Measurements from ENCODE around the gene MDH1.
"Not testable (repeated sequence)": the region's sequence is repeated elsewhere in the genome, so short reads cannot be mapped to it uniquely, and the experiment has no call there.

Gene MDH1

GRCh38 chr2:63588385-63589147, at the start of gene MDH1, which contains the start of gene WDPCP:
TSS of gene MDH1 (plus strand) at chr2:63588963. CDS start at chr2:63589044, 81 bp downstream.
TSS of gene WDPCP (minus strand) at chr2:63588477. CDS start at chr2:63588271, 206 bp downstream.
- DNase-seq, result peak; percentile 93

DNA sequence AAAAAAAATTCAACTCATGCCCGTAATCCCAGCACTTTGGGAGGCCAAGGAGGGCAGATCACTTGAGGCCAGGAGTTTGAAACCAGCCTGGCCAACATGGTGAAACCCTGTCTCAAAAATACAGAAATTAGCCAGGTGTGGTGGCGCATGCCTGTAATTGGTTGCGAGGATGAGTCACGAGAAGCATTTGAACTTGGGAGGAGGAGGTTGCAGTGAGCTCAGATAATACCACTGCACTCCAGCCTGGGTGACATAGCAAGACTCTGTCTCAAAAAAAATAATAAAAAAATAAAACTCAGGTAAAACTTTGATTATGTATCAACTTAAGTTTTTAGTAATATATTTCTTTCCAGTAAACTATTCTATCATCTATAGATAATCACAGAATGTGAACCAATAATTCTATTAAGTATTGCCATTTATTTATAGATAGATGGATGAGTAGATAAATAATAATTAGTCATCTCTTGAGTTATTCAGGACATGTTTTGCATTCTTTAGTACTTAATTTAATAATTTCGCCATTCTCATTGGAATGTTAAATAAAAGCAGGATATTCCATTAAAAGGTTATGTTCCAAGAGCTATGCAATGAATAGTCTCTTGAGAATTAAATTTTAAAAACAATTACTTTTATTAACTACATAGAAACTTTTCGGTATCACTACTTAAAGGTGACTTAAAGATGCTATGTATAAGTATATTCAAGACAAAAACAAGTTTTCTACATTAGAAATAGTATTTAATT, 49.2 kb upstream of the MDH1 start:
- no peak for DNase-seq

DNA sequence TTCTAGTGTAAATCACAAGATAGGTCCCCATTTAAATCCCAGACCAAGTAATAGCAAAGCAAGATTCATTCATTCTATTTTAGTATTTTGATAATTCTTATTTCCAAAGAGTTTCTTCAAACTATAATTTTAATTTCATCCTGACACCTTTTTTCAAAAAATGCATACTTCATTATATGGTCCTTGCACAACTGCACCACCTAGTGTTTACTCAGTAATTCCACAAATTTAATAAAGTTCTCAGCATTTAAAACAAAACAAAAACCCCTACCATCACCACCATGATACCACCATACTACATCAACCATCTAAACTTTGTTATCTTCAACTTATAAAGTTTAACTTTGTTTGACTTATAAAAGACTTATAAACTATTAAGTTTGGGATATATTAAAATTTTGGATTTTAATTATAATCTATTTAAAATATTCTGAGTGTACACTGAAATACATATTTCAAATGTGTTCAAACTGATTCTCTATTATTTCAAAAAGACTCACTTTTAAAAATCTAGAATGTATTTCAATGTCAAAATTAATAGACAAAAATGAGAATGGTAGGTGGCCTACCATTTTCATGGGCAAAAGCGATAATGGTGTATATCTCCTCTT, 44.6 kb upstream of the MDH1 start:
- DNase-seq, result no peak

GRCh38 chr2:63545023-63545422, 43.7 kb upstream of the MDH1 start:
- DNase-seq, result no peak

DNA sequence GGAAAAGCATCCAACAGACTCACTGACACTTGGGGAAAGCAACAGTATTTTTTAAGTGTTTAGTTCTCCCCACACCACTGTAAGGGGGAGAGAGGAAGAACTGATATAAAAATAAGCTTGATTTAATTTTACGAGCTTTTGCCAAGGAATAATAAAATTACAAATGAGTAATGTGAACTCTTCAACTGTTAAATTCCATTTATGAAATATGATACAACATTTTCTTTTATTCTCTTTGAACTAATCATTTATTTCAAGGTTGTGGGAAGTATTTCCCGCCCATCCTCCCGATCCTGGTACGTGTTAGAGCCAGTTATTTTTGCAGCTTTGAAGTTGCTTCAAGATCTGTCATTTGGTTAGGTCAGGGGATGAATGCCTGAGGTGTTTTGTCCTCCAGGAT, 35.7 kb upstream of the MDH1 start:
- DNase-seq, result no peak

DNA sequence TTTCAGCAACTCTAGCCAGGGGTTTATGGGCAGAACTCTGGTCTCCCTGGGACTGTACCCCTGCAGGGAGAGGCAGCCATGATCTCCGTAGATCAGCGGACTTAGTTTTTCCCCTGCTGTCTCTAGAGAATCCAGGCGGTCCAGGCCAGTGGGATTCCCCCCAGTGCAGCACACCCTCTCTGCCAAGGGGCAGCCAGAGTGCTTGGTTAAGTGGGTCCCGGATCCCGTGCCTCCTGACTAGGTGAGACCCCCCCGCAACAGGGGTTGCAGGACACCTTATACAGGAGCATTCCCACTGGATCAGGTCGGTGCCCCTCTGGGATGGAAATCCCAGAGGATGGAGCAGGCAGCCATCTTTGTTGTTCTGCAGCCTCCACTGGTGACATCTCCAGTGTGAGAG, 33.5 kb upstream of the MDH1 start:
- DNase-seq, result no peak

GRCh38 chr2:63555931-63556330, 32.8 kb upstream of the MDH1 start:
- DNase-seq, result no peak

DNA sequence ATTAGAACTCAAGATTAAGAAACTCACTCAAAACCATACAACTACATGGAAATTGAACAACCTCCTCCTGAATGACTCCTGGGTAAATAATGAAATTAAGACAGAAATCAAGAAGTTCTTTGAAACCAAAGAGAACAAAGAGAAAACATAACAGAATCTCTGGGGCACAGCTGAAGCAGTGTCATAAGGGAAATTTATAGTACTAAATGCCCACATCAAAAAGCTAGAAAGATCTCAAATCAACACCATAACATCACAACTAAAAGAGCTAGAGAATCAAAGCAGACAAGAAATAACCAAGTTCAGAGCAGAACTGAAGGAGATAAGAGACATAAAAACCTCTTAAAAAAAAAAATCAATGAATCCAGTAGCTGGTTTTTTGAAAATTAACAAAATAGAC, 30.9 kb upstream of the MDH1 start:
- DNase-seq, result not testable (repeated sequence)

DNA sequence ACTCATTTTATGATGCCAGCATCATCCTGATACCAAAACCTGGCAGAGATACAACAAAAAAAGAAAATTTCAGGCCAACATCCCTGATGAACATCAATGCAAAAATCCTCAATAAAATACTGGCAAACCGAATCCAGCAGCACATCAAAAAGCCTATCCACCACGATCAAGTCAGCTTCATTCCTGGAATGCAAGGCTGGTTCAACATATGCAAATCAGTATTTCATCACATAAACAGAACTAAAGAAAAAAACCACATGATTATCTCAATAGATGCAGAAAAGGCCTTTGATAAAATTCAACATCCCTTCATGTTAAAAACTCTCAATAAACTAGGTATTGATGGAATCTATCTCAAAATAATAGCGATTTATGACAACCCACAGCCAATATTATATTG, 29.8 kb upstream of the MDH1 start:
- not testable (repeated sequence) for DNase-seq

- DNase-seq, result no peak
Observed at GRCh38 chr2:63562751-63563150, 26.0 kb upstream of the MDH1 start.

GRCh38 chr2:63569740-63570139, 19.0 kb upstream of the MDH1 start:
- DNase-seq, result no peak

DNA sequence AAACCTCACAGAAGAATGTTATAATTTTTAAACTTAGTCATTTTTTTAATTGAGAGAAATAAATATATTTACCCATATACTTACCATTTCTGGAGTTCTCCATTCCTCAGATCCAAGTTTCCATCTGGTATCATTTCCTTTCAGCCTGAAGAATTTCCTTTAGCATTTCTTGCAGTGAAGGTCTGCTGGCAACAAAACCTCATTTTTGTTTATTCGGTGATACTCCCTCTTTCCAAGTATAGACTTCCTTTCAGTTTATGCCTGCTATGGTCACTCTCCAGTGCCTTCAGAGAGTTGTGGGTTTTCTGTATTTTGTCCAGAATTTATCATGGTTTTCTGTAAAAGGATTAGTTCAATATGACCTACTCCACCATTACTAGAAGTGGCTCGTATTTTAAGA, 17.5 kb upstream of the MDH1 start:
- DNase-seq, result no peak

DNA sequence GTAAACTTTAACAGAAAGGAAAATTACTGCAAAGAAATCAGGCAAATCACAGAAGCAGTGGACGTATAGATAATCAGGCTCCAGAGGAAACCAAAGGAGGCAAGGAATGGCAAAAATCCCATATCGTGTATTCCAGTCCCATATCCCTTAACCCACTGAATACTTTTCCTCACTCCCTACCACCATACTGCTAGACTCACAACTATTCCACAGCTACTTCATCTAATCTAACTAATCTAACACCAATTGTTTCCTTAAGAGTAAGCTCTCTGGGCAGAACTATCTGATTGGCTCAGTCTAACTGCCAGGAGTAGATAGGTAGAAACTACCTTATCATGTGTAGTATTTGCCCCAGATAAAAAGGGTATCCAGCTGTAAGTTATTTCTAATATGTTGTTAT, 16.8 kb upstream of the MDH1 start:
- no peak for DNase-seq

- DNase-seq, result not testable (repeated sequence)
Observed at GRCh38 chr2:63573026-63573425, 15.7 kb upstream of the MDH1 start.

GRCh38 chr2:63573726-63574345, 14.9 kb upstream of the MDH1 start:
- not testable (repeated sequence) for DNase-seq

GRCh38 chr2:63576546-63576945, 12.2 kb upstream of the MDH1 start:
- DNase-seq, result no peak

GRCh38 chr2:63578767-63579166, 10.0 kb upstream of the MDH1 start:
- no peak for DNase-seq

DNA sequence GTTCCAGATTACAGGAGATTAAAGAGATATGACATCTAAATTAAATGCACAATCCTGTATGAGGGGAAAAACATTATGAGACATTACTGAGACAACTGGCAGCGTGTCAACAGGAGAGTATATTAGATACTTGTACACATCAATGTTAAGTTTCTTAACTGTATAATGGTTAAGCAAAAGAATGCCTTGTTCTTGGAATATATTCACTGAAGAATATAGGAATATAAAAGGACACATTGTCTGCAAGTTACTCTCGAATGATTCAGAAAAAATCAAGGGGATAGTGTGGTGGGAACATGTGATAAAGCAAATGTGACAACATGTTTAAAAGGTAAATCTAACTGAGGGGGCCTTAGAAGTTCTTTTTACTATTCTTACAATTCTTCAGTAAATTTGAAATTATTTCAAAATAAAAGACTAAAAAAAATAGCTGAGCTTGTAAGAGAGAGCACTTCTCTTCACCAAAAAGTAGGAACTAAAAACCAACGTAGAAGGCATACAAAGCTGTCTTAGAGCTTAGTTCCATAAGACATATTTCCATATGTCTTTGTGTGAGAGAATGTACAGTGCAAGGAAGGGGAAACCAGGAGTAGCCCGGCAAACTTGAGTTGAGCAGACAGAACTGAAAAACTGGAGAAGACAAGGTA, 8.0 kb upstream of the MDH1 start:
- no peak for DNase-seq

GRCh38 chr2:63581298-63581961, 7.3 kb upstream of the MDH1 start:
- DNase-seq, result no peak

GRCh38 chr2:63582873-63583272, 5.9 kb upstream of the MDH1 start:
- no peak for DNase-seq

GRCh38 chr2:63587814-63588384, 864 bp upstream of the MDH1 start:
- no peak for DNase-seq

All from stimulated activated CD8-positive, alpha-beta memory T cell treated with anti-CD3 and anti-CD28 coated beads, Interleukin-4, amount 100 ng/mL, for 48 hours (primary cell).